T47D (cell line): Measurements from ENCODE around the gene RNF150.

Experiments used
- DNase-seq, 2 experiments: peaks; one replicate each; pipeline versions ENCODE4 v3.0.0 to v3.0.0-alpha.2; 2011 to 2012; ENCODE audit warnings: low read depth in 1 of 2, low spot score in 1 of 2
- JUND ChIP-seq: IDR thresholded peaks from 2 replicates; pipeline ENCODE4 v1.6.1; 2012; ENCODE audit warnings: low read depth
- in situ Hi-C: cut with HindIII; loops from 2 replicates; pipeline ENCODE4 v1.10.0; 2016; ENCODE audit warnings: low sequenced_read_pairs, low pct_unique_long_range_greater_than_20kb

Gene RNF150

DNA sequence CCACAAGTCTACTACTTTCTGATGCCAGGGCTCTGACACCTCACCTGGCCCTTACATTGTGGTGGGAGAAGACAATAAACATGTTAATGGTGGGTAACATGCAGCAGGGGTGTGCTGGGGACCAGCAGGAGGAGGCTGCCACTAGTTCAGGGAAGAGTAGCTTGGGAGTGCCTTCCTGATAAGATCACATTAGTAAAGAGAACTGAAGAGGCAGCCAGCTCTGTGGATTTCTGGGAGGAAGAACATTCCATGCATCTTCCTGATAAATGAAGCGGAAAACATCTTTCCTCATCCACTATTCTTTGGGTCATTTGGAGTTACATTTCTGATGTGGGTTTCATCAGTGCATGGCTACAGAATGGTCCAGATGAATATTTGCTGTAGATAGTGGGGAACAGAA lies 9.0 kb downstream of the RNF150 start:
- TF ChIP-seq JUND: no peak
- DNase-seq: no peak
- in situ Hi-C loops: no loop called here

DNA sequence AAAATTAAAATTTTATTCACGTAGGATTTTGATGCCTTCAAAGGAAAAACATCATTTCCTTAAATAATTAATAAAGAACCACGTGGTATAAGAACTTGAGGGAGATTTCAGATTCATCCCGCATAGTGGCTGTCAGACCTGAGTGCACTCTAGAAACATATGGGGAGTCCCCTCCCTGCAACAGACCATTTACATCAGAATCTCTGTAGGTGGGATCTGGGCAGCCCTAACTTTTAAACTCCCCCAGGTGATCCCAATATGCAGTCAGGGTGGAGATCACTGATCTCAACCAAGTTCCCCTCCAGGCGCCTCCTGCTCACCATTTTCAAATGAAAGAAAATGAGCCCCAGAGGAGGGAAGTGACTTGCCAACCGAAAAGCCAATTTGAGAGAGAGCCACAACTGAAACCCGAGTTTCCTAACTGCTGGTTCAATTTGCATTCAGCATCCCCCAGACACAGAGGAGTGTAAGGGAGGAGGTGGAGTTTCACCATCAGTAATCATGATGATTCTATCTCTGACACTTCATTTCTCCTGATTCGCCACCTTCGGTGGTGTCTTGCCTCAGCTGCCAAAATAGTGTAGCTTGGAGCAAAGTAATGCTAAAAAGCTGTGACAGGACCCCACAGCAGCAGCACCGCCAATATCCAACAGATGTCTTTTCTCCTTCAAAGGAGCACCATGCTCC lies 11.4 kb downstream of the RNF150 start:
- TF ChIP-seq JUND: no peak
- DNase-seq: no peak
- in situ Hi-C loops: no loop called here

DNA sequence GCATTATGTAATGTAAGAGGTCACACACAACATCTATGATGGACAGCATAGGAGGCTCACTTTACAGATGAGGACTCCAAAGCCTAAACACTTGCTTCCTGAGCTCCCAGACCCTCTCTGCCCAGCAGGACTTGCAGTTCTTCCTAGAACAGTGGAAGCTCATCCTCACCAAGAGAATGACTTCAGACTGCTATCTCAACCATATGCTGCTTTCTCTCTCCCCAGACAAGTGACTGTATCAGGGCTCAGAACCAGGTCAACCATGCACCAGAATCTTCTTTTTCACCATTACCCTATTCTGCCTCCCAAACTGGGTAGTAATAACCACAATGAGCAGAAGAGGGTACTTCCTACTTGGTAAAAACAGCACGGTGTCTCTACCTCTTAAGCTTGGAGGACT lies 12.2 kb downstream of the RNF150 start:
- in situ Hi-C loops: no loop called here

DNA sequence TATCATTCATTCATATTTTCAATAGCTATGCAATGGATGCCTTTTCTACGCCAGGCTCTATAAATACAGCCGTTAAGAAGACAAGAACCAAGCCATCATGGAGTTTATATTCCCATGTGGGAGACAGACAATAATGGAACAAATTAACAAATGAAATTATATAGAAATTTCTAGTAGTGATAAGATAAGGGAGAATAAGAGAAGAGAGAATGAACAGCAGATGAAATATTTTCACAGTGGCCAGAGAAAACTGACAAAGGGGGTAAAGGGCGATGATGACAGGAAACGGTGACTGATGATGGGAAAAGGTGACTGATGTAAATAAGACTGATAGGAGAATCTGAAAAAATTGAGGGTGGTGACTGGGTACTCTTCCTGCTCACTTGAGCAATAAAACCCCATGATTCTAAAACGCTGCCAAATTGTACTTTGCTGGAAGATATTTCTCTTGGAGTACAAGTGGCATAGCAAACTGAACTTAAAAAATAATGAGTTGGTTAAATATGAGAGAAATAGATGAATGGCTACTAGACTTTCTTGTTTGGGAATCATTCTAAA lies 13.2 kb downstream of the RNF150 start:
- in situ Hi-C loops: no loop called here
- no peak for DNase-seq
- no peak for TF ChIP-seq JUND

More for the DNA sequence above, 12.2 kb downstream of the RNF150 start:
- no peak for DNase-seq
- TF ChIP-seq JUND: no peak

DNA sequence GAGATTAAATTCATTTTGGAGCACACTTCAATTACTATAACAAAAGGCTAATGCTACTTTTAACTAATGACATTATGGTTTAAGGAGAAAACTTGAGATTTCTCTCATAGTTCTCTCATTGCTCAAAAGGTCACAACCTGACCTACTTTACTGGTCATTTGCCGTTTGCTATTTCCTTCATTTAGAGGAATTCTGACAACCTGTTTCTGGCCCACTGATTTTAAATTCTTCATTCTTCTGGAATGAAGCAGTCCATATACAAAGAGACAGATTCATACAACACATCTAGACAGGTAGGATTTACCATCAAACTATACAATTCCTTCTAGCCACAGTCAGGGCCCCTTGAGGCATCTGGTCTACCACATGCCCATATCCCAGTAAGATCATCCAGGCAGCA lies 14.2 kb downstream of the RNF150 start:
- TF ChIP-seq JUND: no peak
- no peak for DNase-seq
- in situ Hi-C loops: no loop called here

DNA sequence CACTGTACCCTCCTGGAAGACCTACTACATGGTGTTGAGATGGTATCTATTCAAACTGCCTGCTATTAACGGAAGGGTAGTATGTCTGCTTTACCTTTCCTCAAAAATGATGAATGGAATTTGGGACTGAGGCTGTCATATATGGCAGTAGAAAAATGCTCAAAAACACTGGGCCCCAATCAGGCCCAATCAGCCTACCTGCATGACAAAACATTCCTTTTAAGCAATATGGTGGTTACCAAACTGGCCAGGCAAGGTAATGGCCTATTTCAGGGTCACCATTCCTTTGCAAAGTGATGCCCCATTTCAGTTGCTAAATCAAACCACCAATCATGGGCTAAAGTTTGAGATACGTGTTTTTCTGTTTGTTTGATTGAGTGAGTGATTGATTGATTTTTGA lies 14.9 kb downstream of the RNF150 start:
- no peak for TF ChIP-seq JUND
- in situ Hi-C loops: no loop called here
- no peak for DNase-seq

DNA sequence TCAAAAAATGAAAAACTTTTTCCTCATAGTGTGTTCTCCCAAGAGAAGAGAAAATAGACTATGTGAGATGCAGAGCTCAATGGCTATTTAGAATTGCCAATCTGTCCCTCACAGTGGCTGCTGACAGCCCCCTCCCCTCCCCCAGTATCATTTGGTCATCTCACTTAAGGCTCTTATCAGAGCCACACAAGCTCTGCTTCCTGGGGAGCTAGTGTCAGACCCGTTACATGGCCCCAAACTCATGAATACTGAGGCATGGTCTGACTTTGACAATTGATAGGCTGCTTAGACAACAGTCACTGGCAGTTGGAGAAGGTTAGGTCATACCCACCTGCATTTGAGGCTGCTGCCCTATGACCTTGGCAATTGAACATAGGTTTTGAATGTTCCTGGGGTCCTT lies 15.3 kb downstream of the RNF150 start:
- no peak for DNase-seq
- no peak for TF ChIP-seq JUND
- in situ Hi-C loops: no loop called here

DNA sequence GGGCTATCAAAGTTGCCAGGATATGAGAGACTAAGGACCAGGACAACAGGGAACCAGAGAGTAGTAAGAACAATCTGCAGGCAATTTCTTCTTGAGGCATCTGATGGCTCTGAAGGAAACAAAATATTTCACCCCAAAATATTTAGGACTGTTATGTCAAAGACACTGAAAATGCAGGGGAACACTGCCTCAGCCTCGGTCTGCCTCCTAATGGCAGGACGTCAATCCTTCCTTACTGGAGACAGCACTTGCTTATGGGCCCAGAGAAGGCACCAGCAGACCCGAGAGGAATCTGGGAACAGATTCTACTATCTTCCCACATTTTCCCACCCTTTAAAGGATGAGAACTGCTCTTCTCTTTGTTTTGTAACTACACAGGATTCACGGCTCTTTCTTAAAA lies 23.3 kb downstream of the RNF150 start:
- in situ Hi-C loops: no loop called here
- TF ChIP-seq JUND: no peak
- no peak for DNase-seq

DNA sequence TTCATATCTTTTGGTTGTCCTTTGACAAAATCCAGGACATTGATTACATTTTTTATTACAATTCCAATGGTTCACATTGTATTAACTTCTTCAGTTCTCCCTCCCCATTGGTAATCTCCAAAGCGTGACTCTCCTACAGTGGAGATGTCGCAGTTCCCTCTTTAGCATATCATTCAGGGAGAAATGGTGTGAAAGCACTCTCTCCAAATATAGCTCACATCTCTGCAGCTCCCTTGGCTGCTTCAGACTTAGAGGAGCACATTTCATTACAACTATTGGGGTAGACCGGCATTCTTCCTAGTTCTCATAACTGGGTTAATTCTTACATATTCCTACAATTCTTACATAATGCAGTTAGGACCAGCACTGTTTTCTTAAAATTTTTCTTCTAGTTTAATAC lies 25.3 kb downstream of the RNF150 start:
- DNase-seq: no peak
- TF ChIP-seq JUND: no peak
- in situ Hi-C loops: no loop called here

DNA sequence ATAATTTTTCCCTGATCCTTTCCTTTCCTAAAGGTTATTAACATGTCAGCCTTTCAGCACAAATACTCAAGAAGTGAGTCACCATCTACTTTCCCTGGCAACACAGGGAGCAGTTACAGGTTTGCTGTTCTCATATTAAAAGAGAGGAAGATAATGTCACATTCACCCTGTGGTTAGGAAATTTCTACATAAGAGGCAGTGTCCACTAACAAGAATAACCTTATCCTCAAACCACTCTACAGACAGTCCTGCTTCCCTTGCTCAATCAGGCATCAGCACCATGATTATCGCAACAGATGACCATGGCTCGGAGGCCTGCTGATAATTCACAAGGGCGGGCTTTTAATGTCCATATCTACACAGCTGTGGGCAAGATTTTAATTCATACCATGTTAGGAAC lies 30.9 kb downstream of the RNF150 start:
- no peak for TF ChIP-seq JUND
- peak in 1 of 2 experiments; percentile 6 for DNase-seq
- in situ Hi-C loops: no loop called here

DNA sequence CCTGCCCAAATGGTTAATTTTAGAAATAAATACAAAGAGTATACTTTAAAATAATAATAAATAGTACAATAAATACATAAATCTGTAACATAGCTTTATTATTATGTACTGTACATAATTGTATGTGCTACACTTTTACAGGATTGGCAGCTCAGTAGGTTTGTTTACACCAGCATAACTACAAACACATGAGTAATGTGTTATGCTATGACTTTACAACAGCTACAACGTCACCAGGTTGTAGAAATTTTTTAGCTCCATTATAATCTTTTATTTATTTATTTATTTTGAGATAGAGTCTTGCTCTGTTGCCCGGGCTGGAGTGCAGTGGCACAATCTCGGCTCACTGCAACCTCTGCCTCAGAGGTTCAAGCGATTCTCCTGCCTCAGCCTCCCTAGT lies 31.8 kb downstream of the RNF150 start:
- in situ Hi-C loops: no loop called here
- TF ChIP-seq JUND: no peak
- no peak for DNase-seq

DNA sequence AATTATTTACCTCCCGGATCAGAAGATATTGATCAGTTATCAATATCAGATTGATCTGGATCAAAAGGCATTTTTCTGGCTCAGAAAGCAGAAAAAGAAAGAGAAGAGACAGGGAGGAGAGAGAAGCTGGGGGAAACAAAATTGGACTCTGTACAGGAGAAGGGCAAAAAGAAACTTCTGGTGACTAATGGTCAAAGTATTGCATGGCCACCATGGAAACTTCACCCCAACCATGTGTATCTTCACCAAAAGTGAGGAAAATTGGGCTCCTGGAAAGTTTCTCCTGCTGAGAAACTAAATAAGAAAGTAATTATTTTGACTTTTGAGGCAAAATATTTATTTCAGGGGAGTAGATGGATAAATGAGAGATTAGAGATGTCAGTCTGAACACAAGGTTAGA lies 33.9 kb downstream of the RNF150 start:
- TF ChIP-seq JUND: no peak
- no peak for DNase-seq
- in situ Hi-C loops: no loop called here

DNA sequence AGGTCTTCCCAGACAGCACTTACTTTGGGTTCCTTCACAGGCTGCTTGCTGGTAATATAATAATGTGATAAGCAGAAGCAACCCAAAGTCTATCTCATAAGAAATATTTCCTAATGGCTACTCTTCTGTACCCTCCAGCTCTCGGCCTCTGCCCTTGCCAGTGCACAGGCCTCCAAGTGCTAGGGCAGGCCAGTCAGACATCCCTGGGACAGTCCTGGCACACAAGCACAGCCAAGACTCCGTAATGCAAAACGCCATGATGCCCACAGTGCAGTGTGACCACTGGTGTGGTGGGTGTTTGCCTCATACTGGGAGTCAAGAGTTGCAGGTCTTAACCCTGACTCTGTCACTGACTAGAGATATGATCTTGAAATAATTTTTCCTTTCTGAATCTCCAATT lies 35.1 kb downstream of the RNF150 start:
- TF ChIP-seq JUND: no peak
- in situ Hi-C loops: no loop called here
- no peak for DNase-seq

DNA sequence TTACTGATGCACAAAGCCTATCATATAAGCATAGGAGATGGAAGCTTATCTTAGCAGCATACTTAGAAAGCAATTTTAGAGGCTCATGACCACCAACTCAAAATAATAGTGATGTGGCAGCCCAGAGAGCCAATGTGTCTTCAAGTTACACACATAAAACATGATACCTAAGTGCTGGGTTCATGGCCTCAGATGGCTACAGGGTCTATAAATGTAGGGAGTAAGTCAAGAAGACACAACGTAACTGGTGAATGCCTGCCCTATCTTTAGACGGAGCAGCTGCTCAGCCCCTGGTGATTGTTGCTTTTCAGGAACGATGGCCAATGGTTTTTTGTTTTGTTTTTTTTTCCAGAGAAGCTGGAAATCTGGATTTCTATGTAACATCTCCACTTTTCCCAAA lies 42.8 kb downstream of the RNF150 start:
- in situ Hi-C loops: no loop called here
- no peak for DNase-seq
- no peak for TF ChIP-seq JUND
